T1000 (cell line): ENCODE measurements around the gene TYW5.

Experiments
- DNase-seq: peaks from one replicate; lab custom pipeline; 2025; ENCODE audit warnings: mixed read lengths; lab: John Stamatoyannopoulos, UW

The TYW5 gene, protein sequence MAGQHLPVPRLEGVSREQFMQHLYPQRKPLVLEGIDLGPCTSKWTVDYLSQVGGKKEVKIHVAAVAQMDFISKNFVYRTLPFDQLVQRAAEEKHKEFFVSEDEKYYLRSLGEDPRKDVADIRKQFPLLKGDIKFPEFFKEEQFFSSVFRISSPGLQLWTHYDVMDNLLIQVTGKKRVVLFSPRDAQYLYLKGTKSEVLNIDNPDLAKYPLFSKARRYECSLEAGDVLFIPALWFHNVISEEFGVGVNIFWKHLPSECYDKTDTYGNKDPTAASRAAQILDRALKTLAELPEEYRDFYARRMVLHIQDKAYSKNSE

DNA sequence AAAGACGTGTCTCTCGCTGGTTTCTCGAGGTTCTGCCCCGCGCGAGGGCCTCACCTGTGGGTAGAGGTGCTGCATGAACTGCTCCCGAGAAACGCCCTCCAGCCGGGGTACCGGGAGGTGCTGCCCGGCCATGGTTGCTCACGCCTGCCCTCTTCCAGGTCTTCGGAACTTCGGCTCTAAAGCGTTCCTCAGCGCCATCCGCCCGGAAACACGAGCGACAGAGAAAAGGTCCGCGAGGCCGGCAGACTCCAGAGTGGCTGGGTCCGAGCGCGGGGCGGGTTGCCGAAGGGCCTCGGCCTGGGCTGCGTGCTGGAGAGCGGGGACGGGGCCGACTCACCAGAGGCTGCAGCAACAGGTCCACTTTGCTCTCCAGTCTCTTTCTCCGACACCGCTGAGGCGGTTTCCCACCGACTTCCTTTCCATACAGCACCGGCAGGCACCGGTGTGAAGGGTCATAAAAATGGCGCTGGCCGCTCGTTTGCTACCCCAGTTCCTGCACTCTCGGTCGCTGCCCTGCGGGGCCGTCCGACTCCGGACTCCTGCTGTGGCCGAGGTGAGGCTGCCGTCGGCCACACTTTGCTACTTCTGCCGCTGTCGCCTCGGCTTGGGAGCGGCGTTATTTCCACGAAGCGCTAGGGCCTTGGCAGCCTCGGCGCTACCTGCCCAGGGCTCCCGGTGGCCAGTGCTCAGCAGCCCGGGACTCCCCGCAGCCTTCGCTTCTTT is at the start of gene TYW5, which contains the start of gene MAIP1:
Gene TYW5 (minus strand): TSS at position 153 of the 723 bp plus-strand sequence. CDS start 21 bp downstream, at position 132.
Gene MAIP1 (plus strand): TSS at position 244 of the 723 bp plus-strand sequence. CDS start 217 bp downstream, at position 461.
- DNase-seq = peak; percentile 77

- DNase-seq = no peak
Observed at GRCh38 chr2:200003444-200003843, 48.2 kb upstream of the TYW5 start.

GRCh38 chr2:200000444-200001163 is 45.3 kb upstream of the TYW5 start:
- no peak for DNase-seq

DNA sequence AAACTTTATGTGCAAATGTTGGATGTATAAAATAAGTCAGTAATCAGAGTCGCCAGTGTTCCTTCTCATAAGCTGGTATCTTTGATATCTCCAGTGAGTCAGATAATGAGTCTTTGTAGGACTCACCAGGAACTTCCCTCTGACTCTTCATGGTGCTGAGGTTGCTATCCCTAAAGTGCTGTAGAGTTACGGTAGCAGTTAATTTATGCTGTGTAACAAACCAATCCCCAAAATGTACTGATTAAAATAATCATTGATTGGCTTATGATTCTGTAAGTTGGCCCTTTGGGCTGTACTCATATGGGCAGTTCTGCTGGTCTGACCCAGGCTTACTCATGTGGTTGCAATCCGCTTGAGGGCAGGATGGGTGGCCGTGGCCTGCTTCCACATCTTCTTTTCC is 43.9 kb upstream of the TYW5 start:
- DNase-seq = no peak

DNA sequence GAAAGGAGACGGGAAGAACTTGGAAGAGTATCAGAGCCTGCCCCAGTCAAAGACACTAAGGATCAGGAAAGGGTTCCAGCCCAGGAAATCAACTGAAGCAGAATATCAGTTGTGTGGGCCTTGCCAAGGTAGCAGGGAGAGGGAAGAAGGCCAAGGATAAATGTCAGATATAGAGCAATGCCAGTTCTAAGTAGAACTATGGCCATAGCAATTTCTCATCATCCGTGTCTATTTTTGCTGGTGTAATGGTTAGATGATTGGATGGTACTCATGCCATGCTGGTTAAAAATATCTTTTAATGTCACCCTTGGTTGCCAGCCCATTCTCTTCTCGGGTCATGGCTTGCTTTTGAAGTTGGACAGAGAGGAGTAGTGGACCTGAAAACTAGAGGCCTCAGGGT is 42.0 kb upstream of the TYW5 start:
- DNase-seq = no peak

GRCh38 chr2:199994896-199995295 is 39.6 kb upstream of the TYW5 start:
- no peak for DNase-seq

GRCh38 chr2:199994371-199994770 is 39.1 kb upstream of the TYW5 start:
- DNase-seq = no peak

- DNase-seq = no peak
Observed at GRCh38 chr2:199992296-199992695, 37.0 kb upstream of the TYW5 start.

- no peak for DNase-seq
Observed at GRCh38 chr2:199991691-199992090, 36.4 kb upstream of the TYW5 start.

GRCh38 chr2:199989822-199990221 is 34.5 kb upstream of the TYW5 start:
- no peak for DNase-seq

DNA sequence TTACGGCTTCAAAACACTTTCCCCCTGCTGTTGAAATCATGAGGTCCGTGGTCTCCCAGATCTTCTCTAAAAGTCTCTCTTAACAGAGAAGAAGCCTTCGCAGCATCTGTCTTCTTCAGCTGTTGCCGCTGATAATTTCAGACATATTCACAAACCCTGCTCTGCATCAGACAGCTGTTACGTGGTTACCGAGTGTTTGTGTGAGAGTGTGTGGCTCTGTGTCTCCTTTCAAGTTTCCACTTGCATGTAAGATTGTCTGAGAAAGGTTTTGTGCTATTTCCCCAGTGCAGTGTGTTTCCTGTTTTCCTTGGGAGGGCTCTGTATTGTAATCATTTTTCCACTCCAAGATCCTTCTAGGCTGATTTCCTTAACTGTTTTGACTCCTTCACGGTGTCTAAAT is 32.9 kb upstream of the TYW5 start:
- no peak for DNase-seq

- no peak for DNase-seq
Observed at GRCh38 chr2:199987586-199987985, 32.3 kb upstream of the TYW5 start.

DNA sequence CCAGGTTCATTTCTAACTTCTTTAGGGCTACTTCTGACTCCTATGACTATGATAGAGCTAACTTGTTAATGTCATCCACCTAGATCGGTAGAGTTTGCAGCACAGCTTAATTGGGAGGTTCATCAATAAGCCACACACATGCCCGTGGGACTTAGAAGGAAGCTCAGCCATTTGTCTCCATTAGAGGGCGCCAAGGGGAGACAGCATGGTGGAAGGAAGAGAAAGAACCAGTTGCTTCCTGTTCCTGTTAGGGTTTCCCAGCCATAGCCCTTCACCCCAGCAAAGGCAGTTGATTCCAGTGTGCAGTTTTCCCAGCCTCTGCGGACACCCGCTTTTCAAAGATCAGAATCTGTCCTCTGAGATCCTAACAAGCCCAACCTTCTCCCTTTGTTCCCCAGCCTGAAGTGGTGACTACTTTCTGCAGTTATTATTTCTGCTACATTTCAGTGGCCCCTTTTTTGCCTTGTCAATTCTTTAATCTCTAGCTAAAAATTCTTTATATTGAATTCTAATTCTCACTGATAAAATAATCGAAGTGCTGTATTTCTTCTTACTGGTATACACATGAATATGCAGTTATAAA is 30.4 kb upstream of the TYW5 start:
- peak; percentile 40 for DNase-seq

DNA sequence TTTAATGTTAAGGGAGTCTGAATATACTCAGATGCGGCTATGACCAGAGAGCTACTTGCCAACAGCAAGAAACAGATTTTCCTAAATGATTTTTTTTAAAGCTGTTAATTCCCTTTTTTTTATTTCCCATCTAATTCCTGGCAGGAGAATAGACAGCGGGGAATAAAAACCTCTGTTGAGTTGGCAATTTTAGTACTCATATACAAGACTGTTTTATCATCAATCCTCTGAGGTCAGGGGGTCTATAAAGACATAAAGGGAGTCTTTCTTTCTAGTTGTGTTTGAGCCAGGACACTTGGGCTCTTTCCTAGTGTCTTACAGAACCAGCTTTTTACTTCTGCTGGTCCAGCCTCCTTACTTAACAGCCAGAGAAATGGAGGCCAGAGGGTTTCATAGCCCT is 29.5 kb upstream of the TYW5 start:
- DNase-seq = no peak

- DNase-seq = no peak
Observed at GRCh38 chr2:199984159-199984558, 28.9 kb upstream of the TYW5 start.

GRCh38 chr2:199983534-199983933 is 28.2 kb upstream of the TYW5 start:
- DNase-seq = no peak

GRCh38 chr2:199982126-199982843 is 27.0 kb upstream of the TYW5 start:
- DNase-seq = no peak

DNA sequence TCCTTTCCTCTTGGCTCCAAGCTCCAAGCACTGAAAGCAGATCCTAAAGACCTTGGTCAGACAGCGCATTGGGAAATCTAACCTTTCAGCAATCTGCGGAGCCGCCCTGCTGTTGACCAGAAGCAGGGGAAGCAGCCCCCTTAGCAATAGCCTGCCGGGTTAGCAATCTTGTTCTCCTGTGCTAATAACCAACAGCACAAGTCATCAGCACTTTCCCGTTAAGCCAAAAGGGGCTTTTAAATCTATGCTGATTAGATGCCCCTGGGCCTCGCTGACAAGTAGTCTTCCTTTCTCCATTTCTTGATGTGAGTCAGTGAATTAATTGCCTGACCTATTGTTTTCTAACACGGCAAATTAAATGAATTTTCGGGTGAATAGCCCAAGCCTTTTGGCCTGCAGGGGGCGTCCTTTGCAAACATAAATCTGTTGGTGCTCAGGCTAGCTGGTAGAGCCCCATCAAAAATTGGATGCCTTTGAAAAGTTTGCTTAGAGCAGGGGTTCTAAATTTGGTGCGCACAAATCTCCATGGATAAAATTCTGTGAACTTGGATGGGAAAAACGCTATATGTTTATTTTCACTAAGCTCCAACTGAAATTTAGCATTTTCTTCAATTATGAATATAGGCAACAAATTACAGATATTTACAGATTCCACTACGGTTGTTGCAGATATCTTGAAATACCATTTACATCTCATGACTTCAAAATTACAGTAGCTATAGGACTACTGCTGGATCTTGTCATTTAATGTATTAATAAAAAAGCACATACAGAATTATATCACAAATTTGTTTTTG is 24.7 kb upstream of the TYW5 start:
- peak; percentile 68 for DNase-seq

- DNase-seq = no peak
Observed at GRCh38 chr2:199979398-199979797, 24.1 kb upstream of the TYW5 start.

- DNase-seq = no peak
Observed at GRCh38 chr2:199977984-199978415, 22.7 kb upstream of the TYW5 start.
